KMS-11 (cell line): ENCODE data around the gene ACTC1.

Experiments
- H2AFZ ChIP-seq: fragments of 200-600 bp; sonication (generic); 2 replicates; pipeline ENCODE4 v1.6.1; 2016; ENCODE audit warnings: antibody characterized with exemption, mixed run types, low read depth
- H3K27ac ChIP-seq: fragments of 200-600 bp; sonication (generic); 2 replicates; pipeline ENCODE4 v1.6.1; 2016; ENCODE audit warnings: mild to moderate bottlenecking, mixed run types
- H3K27me3 ChIP-seq: fragments of 200-600 bp; sonication (generic); 2 replicates; pipeline ENCODE4 v1.6.1; 2017; ENCODE audit warnings: mild to moderate bottlenecking, low read depth, mixed run types, moderate library complexity; ENCODE audit not compliant: insufficient read depth
- H3K36me3 ChIP-seq: fragments of 200-600 bp; sonication (generic); 2 replicates; pipeline ENCODE4 v1.6.1; 2017; ENCODE audit warnings: mild to moderate bottlenecking, mixed run types; ENCODE audit not compliant: insufficient read depth
- H3K4me1 ChIP-seq: fragments of 200-600 bp; sonication (generic); 2 replicates; pipeline ENCODE4 v1.6.1; 2016; ENCODE audit warnings: mild to moderate bottlenecking, low read depth, mixed run types; ENCODE audit not compliant: poor library complexity, severe bottlenecking
- H3K4me2 ChIP-seq: fragments of 200-600 bp; sonication (generic); 2 replicates; pipeline ENCODE4 v1.7.0; 2016; ENCODE audit warnings: mild to moderate bottlenecking, mixed run types
- H3K4me3 ChIP-seq: fragments of 200-600 bp; sonication (generic); IDR thresholded peaks from 2 replicates; pipeline ENCODE4 v1.6.1; 2017; ENCODE audit warnings: low read depth, low read length, mixed read lengths; ENCODE audit not compliant: insufficient read depth
- H3K79me2 ChIP-seq: fragments of 200-600 bp; sonication (generic); 2 replicates; pipeline ENCODE4 v1.6.1; 2016; ENCODE audit warnings: low read depth, mixed run types; ENCODE audit not compliant: insufficient read depth
- H3K9ac ChIP-seq: fragments of 200-600 bp; sonication (generic); 2 replicates; pipeline ENCODE4 v1.6.1; 2016; ENCODE audit warnings: mild to moderate bottlenecking, mixed run types
- H4K20me1 ChIP-seq: fragments of 200-600 bp; sonication (generic); 2 replicates; pipeline ENCODE4 v1.6.1; 2016; ENCODE audit warnings: mild to moderate bottlenecking, mixed run types; ENCODE audit not compliant: insufficient read depth
- CTCF ChIP-seq: fragments of 200-600 bp; sonication (generic); conservative IDR thresholded peaks from 2 replicates; pipeline ENCODE4 v1.6.1; 2017; ENCODE audit warnings: low read depth, mild to moderate bottlenecking, antibody characterized with exemption, low read length, moderate library complexity, mixed read lengths

The ACTC1 gene

GRCh38 chr15:34765741-34766140 lies 29.6 kb downstream of the ACTC1 start:
- no peaks in the 10 kb centered on the region for H3K4me1 ChIP-seq
- no peaks in the 10 kb centered on the region for H4K20me1 ChIP-seq
- H3K27me3 ChIP-seq = no peaks in the 10 kb centered on the region
- no peak overlapping the region for H3K9ac ChIP-seq
- no peaks in the 10 kb centered on the region for H3K79me2 ChIP-seq
- H3K27ac ChIP-seq = no peak overlapping the region
- H2AFZ ChIP-seq = no peak overlapping the region
- no peak overlapping the region for H3K4me2 ChIP-seq
- TF ChIP-seq CTCF = no peak
- no peaks in the 10 kb centered on the region for H3K36me3 ChIP-seq
- no peak overlapping the region for H3K4me3 ChIP-seq

GRCh38 chr15:34760909-34761308 lies 34.4 kb downstream of the ACTC1 start:
- no peaks in the 10 kb centered on the region for H3K79me2 ChIP-seq
- TF ChIP-seq CTCF = no peak
- no peaks in the 10 kb centered on the region for H3K36me3 ChIP-seq
- no peak overlapping the region for H3K27ac ChIP-seq
- H2AFZ ChIP-seq = no peak overlapping the region
- no peak overlapping the region for H3K4me3 ChIP-seq
- no peaks in the 10 kb centered on the region for H3K4me1 ChIP-seq
- no peak overlapping the region for H3K4me2 ChIP-seq
- no peaks in the 10 kb centered on the region for H4K20me1 ChIP-seq
- H3K9ac ChIP-seq = no peak overlapping the region
- no peaks in the 10 kb centered on the region for H3K27me3 ChIP-seq

GRCh38 chr15:34759992-34760391 lies 35.4 kb downstream of the ACTC1 start:
- H3K4me3 ChIP-seq = no peak overlapping the region
- TF ChIP-seq CTCF = no peak
- H3K27ac ChIP-seq = no peak overlapping the region
- H3K36me3 ChIP-seq = no peaks in the 10 kb centered on the region
- no peak overlapping the region for H3K4me2 ChIP-seq
- H3K4me1 ChIP-seq = no peaks in the 10 kb centered on the region
- no peaks in the 10 kb centered on the region for H4K20me1 ChIP-seq
- no peak overlapping the region for H3K9ac ChIP-seq
- H2AFZ ChIP-seq = no peak overlapping the region
- no peaks in the 10 kb centered on the region for H3K79me2 ChIP-seq
- H3K27me3 ChIP-seq = no peaks in the 10 kb centered on the region

GRCh38 chr15:34759347-34759746 lies 36.0 kb downstream of the ACTC1 start:
- Histone ChIP-seq H4K20me1 (no peaks in the 10 kb centered on the region), H3K4me1 (no peaks in the 10 kb centered on the region), H3K4me2 (no peak overlapping the region), H3K9ac (no peak overlapping the region), H3K4me3 (no peak overlapping the region), H3K27ac (no peak overlapping the region), H3K79me2 (no peaks in the 10 kb centered on the region), H2AFZ (no peak overlapping the region), H3K27me3 (no peaks in the 10 kb centered on the region), H3K36me3 (no peaks in the 10 kb centered on the region)
- TF ChIP-seq CTCF = no peak

- H3K27me3 ChIP-seq = no peaks in the 10 kb centered on the region
- H4K20me1 ChIP-seq = no peaks in the 10 kb centered on the region
- no peak for TF ChIP-seq CTCF
- no peaks in the 10 kb centered on the region for H3K36me3 ChIP-seq
- no peak overlapping the region for H3K27ac ChIP-seq
- no peak overlapping the region for H3K4me3 ChIP-seq
- H3K9ac ChIP-seq = no peak overlapping the region
- no peak overlapping the region for H2AFZ ChIP-seq
- no peak overlapping the region for H3K4me2 ChIP-seq
- H3K4me1 ChIP-seq = no peaks in the 10 kb centered on the region
- no peaks in the 10 kb centered on the region for H3K79me2 ChIP-seq
Measured at GRCh38 chr15:34757262-34757661, 38.1 kb downstream of the ACTC1 start.
